CD4-positive, alpha-beta T cell treated with Interferon alpha-2 for 1 hour (primary cell): ENCODE measurements around the gene HTR3D.
"Not testable (repeated sequence)": the region's sequence is repeated elsewhere in the genome, so short reads cannot be mapped to it uniquely, and the experiment has no call there.

Source experiments
- DNase-seq, 2 donors: peaks; one replicate each; pipeline ENCODE4 v3.0.0-alpha.2; 2020 to 2022

Gene HTR3D

GRCh38 chr3:184071142-184071541, 39.6 kb downstream of the HTR3D start:
- DNase-seq = not testable (repeated sequence)

GRCh38 chr3:184073621-184074020, 42.1 kb downstream of the HTR3D start:
- no peak for DNase-seq

- DNase-seq = no peak
Observed at GRCh38 chr3:184075901-184076300, 44.4 kb downstream of the HTR3D start.

DNA sequence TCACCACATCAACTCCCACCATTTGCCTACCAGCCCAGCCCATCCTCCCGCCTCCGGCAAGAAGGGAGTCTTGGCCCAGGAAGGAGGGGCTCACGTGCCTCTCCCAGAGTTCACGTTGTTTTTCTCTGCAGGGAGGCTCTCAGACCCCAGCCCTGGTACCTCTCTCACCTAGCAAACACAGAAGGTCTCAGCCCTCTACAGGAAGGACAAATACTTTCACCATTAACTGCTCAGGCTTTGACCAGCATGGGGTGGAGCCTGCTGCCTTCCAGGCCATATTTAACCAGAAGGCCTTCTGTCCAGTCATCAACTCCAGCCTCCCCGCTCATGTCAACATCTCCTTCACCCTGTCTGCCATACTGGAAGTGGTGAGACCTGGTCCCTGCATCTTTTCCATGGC, 46.3 kb downstream of the HTR3D start:
- DNase-seq = no peak

DNA sequence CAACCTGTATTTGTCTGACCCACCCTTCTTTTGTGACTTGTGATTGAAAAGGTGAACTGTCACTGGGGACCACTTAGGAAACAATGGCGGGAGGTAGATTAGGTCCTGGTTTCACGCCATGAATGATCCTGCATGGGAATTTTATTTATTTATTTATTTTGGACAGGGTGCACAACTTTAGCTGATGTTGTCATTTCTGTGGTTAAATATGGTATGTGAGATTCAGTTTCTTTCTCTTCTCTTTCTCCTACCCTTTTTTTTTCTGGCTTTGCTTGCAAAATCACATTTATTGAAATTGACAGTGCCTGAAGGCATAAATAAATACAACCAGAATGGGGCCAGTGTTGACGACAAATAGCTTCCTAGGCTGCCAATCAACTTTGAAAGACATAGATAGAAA, 47.3 kb downstream of the HTR3D start:
- no peak for DNase-seq

DNA sequence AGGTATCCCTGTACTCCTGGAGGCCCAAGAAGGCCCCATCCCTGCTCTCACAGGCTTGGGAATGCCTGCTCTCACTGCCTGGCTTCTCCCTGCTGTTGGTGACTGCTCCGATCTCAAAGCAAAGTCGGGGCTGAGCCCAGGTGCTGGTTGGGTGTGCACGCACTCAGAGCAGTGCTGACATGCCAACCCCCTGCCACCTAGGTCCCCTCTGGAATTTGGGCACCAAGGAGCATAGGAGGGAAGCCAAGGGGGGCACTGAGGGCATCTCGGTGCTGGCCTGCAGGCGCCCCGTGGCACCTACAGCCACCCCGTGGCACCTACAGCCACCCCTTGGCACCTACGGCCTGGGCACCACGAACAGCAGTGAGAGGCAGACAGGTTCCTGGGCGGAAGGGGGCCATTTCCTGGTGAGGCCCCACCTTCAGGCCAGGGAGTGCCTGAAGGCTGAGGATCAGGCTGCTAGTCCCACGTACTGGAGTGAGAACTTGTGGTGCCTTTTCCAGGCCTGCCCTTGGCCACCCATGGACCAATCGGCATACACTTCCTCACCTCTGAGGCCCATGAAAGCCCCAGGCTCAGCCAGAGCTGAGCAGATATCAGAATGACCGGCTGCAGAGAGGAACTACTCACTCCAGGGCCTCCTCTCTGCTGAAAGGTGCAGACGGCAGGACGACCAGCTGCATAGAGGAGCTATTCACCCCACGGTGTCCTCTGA, 49.7 kb downstream of the HTR3D start:
- no peak for DNase-seq

DNA sequence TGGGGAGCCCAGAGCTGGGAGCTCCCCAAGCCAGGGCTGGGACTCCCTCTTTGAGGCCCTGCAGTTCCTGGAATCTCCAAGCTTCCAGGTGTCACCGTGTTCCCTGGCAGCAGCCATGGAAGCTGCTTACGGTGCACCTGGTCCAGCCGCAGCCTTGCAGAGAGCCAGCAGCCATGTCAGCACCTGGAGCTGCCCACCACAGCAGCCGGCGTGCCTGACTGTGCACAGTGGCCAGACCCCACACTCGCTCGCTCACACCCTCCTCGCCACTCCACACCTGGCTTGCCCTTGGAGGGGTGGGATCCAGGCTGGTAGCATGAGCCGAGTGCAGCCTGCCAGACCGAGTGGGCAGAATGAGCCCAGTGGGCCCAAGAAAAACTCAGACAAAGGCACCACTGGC, 50.5 kb downstream of the HTR3D start:
- DNase-seq = no peak

DNA sequence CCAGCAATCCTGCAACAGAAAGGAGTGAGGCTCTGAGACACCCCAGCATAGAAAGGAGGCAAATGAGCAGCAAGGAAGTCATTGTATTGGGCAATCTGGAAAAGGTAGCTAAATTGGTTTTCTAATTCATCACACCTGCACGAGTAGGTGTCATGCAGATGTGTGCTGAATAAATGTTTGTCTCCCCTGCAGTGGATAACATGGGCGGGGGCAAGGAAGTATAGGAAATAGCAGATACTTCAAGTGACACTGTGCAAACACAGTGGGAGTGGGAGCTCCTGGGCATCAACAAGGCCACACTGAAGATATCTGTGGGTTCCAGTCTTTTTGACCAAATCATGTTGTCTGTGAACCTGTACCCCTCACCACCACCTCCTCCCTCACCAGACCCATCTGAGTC, 50.9 kb downstream of the HTR3D start:
- DNase-seq = no peak

DNA sequence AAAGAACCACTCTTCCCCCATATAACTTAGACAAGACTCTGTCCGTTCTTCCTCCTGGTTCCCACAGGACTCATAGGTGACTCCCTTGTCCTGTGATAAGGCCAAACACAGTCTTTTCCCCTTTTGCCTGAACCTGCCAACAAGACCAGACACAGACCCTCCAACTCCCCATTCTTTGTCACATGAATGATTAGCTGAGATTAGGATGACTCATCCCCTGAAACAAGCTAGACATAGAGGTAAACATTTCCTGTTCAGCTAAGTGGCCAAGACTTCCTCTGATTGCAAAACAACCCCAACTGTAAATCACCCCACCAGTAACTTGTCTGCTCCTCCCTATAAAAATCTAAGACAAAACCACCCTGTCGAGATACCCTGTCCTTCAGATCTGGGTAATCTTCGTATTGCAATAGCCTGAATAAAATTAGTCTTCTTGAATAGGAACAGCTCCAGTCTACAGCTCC, 53.9 kb downstream of the HTR3D start:
- no peak for DNase-seq
